ENCODE data around the gene MDC1.
"Not testable (repeated sequence)": the region's sequence is repeated elsewhere in the genome, so short reads cannot be mapped to it uniquely, and the experiment has no call there.

Gene MDC1

DNA sequence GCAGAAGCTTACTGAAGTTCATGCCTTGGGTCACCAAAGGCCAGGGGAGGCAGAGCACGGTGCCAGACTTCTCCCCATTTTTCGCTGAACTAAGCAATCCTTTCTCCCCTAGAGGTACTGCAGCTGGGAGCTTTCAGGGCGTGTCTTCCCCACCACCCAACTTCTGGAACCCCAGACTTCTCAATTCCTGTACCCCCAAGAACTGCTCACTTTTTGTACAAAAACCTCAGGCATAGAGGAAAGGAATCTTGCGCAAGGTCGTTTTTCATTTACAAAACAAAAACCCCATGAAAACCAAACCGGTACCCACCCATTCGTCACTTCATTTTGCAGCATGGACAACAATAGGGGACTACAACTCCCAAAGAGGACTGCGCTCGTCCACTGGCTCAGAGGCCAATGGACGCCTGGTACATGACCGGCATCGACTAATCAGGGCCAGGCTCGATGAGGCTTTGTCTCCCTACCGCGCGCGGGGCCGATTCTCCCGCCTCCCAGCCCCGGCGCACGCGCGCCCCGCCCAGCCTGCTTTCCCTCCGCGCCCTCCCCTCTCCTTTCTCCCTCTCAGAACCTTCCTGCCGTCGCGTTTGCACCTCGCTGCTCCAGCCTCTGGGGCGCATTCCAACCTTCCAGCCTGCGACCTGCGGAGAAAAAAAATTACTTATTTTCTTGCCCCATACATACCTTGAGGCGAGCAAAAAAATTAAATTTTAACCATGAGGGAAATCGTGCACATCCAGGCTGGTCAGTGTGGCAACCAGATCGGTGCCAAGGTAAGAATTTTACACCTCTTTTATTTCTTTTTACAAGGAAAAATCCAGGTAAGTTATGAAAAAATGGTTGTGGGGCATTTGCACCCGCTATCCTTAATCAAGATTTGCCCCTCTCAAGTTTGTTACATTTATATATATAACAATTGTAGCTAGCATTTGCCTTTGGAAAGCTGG is 3.0 kb upstream of the MDC1 start, which contains the start of gene TUBB:
TUBB (plus strand) TSS at position 562 of the 947 bp plus-strand sequence; CDS start at position 717, 155 bp downstream.
- peaks cover 73% of the 10 kb centered on the region for H3K79me2 ChIP-seq (ENCODE audit: low read length)
- peaks cover 37% of the 10 kb centered on the region for H4K20me1 ChIP-seq (ENCODE audit: insufficient read depth, low read length)
- no peaks in the 10 kb centered on the region for H3K27me3 ChIP-seq (ENCODE audit: low read depth, low read length)
- TF ChIP-seq CTCF (IDR thresholded peaks at IDR 0.05; ENCODE audit: low read depth, low read length) (no peak), EZH2phosphoT487 (IDR thresholded peaks at IDR 0.05; ENCODE audit: low read depth) (no peak)
- peak within 1 kb of the TSS; percentile 93 for H3K4me2 ChIP-seq (ENCODE audit: low read length)
- H2AFZ ChIP-seq (ENCODE audit: low read depth, low read length), result 0 out of 2 replicates have a peak within 1 kb of the TSS, but pooled peaks have one; percentile 62
- H3K9me3 ChIP-seq (ENCODE audit: insufficient read depth, low read length), result no peaks in the 10 kb centered on the region
- peak within 1 kb of the TSS; percentile 100 for H3K9ac ChIP-seq (ENCODE audit: low read length)
- peak within 1 kb of the TSS; percentile 98 for H3K27ac ChIP-seq (ENCODE audit: low read length)
- peak within 1 kb of the TSS; percentile 99 for H3K4me3 ChIP-seq (ENCODE audit: low read length)
- H3K4me1 ChIP-seq (ENCODE audit: low read length), result peaks cover 31% of the 10 kb centered on the region
- H3K36me3 ChIP-seq (replicated peaks; ENCODE audit: low read depth, low read length), result peaks cover 28% of the 10 kb centered on the region

- Histone ChIP-seq H3K36me3 (replicated peaks; ENCODE audit: low read depth, low read length) (peaks cover 22% of the 10 kb centered on the region), H3K4me3 (ENCODE audit: low read length) (peak overlapping the region; percentile 99), H3K27ac (ENCODE audit: low read length) (peak overlapping the region; percentile 89), H3K4me1 (ENCODE audit: low read length) (peaks cover 31% of the 10 kb centered on the region), H2AFZ (ENCODE audit: low read depth, low read length) (0 out of 2 replicates have a peak overlapping the region, but pooled peaks have one; percentile 62), H3K79me2 (ENCODE audit: low read length) (peaks cover 66% of the 10 kb centered on the region), H4K20me1 (ENCODE audit: insufficient read depth, low read length) (peaks cover 30% of the 10 kb centered on the region), H3K27me3 (ENCODE audit: low read depth, low read length) (no peaks in the 10 kb centered on the region), H3K9ac (ENCODE audit: low read length) (peak overlapping the region; percentile 79), H3K9me3 (ENCODE audit: insufficient read depth, low read length) (no peaks in the 10 kb centered on the region), H3K4me2 (ENCODE audit: low read length) (peak overlapping the region; percentile 93)
- TF ChIP-seq EZH2phosphoT487 (IDR thresholded peaks at IDR 0.05; ENCODE audit: low read depth) (no peak), CTCF (IDR thresholded peaks at IDR 0.05; ENCODE audit: low read depth, low read length) (no peak)
Observed at GRCh38 chr6:30719356-30719755, 2.3 kb upstream of the MDC1 start.

- H3K36me3 ChIP-seq (replicated peaks; ENCODE audit: low read depth, low read length), result peaks cover 21% of the 10 kb centered on the region
- H3K9me3 ChIP-seq (ENCODE audit: insufficient read depth, low read length); H3K27me3 ChIP-seq (ENCODE audit: low read depth, low read length); H2AFZ ChIP-seq (ENCODE audit: low read depth, low read length): not testable (repeated sequence)
- peak overlapping the region; percentile 93 for H3K4me2 ChIP-seq (ENCODE audit: low read length)
- H3K79me2 ChIP-seq (ENCODE audit: low read length), result peaks cover 55% of the 10 kb centered on the region
- peaks cover 17% of the 10 kb centered on the region for H4K20me1 ChIP-seq (ENCODE audit: insufficient read depth, low read length)
- H3K9ac ChIP-seq (ENCODE audit: low read length), result peak overlapping the region; percentile 79
- H3K4me1 ChIP-seq (ENCODE audit: low read length), result peaks cover 31% of the 10 kb centered on the region
- peak overlapping the region; percentile 99 for H3K4me3 ChIP-seq (ENCODE audit: low read length)
- H3K27ac ChIP-seq (ENCODE audit: low read length), result peak overlapping the region; percentile 89
Observed at GRCh38 chr6:30717845-30718720, 1.0 kb upstream of the MDC1 start.

DNA sequence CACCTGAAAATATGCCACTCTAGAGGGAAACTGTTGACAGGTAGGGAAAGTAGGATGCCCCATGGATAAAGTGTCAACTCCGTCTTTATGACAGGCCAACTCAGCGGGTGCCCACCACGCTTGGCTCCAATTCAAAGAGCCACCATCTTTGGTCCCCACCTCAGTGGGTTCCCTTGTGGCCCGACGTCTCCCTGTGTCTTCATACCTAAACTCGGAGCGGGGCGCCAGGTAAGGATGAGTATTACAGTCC is 277 bp downstream of the MDC1 start:
- H3K36me3 ChIP-seq (replicated peaks; ENCODE audit: low read depth, low read length), result peaks cover 13% of the 10 kb centered on the region

More for the DNA sequence above, 277 bp downstream of the MDC1 start:
- H3K4me2 ChIP-seq (ENCODE audit: low read length), result peak overlapping the region; percentile 97
- peak overlapping the region; percentile 98 for H3K9ac ChIP-seq (ENCODE audit: low read length)
- H3K4me1 ChIP-seq (ENCODE audit: low read length), result peaks cover 24% of the 10 kb centered on the region
- H4K20me1 ChIP-seq (ENCODE audit: insufficient read depth, low read length), result peaks cover 4% of the 10 kb centered on the region
- no peaks in the 10 kb centered on the region for H3K9me3 ChIP-seq (ENCODE audit: insufficient read depth, low read length)
- H3K27me3 ChIP-seq (ENCODE audit: low read depth, low read length), result no peaks in the 10 kb centered on the region
- peak overlapping the region; percentile 93 for H3K4me3 ChIP-seq (ENCODE audit: low read length)
- no peak overlapping the region for H2AFZ ChIP-seq (ENCODE audit: low read depth, low read length)
- TF ChIP-seq CTCF (IDR thresholded peaks at IDR 0.05; ENCODE audit: low read depth, low read length), result no peak
- TF ChIP-seq EZH2phosphoT487 (IDR thresholded peaks at IDR 0.05; ENCODE audit: low read depth), result no peak
- H3K79me2 ChIP-seq (ENCODE audit: low read length), result peaks cover 42% of the 10 kb centered on the region
- peak overlapping the region; percentile 87 for H3K27ac ChIP-seq (ENCODE audit: low read length)

Measured in OCI-LY3 (cell line).